HG03342 (cell line): ENCODE results near the gene FILIP1L.

Source experiments
- ATAC-seq: cut with Tn5 transposase; IDR thresholded peaks from one replicate; pipeline ENCODE4 v1.9.1; 2021; ENCODE audit warnings: mild to moderate bottlenecking, moderate library complexity; ENCODE audit not compliant: unreplicated experiment

Gene FILIP1L

DNA sequence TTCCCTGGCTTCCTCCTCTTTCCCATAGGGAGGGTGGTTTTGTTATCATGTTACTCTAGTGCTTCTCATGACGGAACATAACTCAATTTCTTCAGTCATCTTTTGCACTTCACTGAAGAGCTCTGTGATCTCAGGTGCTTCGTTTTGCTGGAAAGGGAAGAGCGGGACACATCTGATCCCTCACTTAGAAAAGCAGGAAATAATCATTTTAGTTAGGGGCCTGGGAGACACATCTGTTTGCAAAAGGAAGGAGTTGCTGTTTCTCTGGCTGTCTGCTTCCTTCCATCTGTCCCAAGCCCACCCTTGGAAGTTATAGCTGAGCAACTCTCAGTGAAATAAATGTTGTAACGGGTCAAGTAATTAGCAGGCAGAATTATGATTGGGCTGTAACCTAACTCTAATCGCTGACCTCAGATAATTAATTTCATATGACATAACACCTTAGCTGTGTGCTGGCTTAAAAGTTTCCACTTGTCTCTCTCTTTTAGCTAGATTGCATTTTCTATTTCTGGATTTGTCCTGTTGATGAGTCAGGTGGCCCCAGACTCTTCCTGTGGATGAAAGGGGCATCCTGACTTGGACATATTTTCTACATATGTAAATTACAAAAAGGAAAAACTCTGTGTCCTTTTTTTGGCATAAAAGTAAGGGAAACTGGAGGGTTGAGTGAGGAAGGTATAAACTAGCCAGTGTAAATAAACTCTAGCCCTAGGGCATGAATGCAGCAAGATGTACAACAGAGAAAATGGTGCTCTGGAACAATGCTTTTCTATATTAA is 11.0 kb upstream of the FILIP1L start:
- ATAC-seq, result no peak

DNA sequence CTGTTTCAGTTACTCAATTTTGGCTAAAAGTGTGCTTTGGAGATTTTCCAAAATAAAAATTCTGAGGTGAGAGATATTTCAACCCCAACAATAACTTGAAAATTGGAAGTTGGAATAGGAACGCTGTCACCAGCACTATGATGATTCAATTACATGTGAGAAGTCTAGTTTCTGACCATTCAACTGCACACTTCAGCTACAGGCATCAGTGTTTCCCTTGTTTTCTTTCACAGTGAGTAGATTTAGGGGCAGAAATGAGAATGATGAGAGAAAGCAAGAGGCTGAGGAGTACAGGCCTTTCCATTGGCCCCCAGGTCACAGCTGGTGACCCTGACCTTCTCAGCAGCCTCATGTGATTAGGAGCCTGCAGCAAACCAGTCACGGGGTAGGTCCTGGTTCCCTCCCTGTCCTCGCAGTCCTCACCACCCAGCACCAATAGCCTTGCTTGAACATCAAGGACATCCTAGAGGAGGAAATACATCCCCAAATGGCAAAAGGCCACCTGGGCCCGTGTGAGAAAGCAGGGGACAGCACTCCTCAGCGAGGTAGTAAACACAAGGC is 10.0 kb upstream of the FILIP1L start:
- no peak for ATAC-seq

DNA sequence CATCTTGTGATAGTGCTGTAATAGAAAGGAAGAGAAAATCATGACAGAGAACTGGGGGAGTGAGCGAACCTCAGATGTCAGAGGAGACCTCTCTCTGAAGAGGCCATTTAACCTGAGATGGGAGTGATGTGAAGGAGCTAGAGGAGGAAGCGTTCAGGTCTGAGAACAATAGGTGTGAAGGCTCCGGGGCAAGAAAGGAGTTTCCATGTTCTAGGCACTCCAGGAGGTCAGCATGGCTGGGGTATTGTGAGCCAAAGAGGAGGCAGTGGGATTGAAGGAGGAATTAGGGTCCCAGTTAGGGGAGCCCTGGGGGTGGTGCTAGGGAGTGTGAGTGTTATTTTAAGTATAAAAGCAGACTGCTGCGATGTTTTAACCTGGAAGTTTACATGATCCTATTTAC is 8.8 kb upstream of the FILIP1L start:
- no peak for ATAC-seq

DNA sequence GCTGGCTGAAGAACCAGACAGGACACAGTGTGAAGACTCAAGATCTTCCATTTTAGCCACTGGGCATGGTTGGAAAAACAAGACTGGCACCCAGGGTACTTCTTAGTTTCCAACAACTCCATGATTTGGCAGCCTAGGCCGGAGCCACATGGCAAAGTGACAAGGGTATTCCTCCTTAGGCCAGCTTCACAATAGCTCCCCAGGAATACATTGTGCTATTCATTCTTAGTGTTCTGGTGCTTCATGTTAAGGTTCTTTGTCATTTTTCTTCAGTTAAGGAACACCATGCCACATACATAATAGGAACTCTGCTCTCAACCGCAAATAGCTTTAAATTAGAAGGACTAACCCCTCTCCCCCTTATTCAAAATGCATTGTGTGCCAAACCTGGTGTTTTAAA is 8.0 kb upstream of the FILIP1L start:
- no peak for ATAC-seq

DNA sequence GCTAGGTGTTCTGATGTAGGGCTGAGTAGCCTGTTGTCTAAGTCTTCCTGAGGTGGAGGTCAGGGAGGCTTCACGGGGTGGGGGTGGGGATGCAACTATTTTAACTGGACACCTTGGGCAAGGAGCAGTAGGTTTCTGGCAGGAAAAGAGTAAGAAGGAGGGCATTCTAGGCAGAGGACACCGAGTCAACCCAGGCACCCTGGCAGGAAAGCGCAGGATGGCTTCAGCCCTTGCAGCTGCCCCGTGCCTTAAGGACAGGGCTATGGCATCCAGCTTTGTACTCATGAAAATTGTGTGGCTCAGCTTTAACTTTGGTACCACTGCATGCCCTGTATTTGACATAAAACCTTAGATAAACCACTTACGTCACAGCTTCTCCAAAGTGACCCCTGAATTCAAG is 6.4 kb upstream of the FILIP1L start:
- no peak for ATAC-seq

DNA sequence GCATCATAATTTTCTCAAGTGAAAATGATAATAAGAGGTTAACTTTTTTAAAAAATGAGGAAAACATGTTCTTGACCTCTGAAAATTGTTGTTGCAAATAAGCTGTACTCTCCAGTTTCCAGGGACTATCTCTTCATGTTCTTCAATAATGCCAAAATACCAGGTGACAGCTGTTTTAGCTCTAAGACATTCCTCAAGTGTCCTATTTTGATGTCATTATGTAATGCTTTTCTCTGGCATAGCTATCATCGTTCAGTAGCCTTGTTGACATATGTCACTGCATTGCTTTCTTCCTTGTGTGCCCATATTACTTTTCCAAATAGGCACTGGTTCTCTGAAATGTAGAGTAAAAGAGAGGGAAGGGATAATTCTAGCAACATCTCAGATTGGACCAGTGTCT is 5.7 kb upstream of the FILIP1L start:
- ATAC-seq, result no peak

GRCh38 chr3:100117093-100117492 is 2.8 kb upstream of the FILIP1L start:
- ATAC-seq, result no peak

DNA sequence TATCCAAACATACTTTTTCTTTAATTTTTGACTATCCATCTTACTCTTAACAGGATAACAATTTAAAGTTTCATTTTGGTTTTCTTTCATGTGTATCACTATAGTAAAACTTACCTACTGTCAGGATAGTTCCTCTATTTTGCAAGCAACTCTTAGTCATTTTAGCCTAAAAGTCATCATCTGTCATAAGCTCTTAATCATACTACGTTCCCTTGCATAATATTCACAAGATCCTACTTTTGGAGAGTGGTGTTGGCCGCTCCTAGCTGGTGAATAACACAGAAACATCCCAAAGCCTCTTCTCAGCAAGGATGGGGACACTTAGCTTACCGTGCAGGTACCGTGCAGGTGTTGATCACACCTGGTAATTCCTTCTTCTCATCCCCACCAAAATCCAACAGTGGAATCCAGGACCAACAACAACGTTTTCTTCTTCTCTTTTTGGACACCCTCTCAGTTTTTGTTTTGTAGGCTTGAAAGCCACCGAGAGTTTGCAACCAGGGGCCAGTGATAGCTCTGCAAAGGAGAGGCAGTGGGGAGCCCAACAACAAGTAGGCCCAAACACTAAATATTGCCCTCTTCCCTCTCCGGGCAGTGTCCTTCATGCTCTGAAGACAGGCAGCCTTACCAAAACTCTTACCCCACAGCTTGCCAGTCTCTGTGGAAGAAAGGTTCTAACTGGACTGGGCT is 433 bp downstream of the FILIP1L start:
- ATAC-seq, result no peak

GRCh38 chr3:100111728-100112127 is 2.6 kb downstream of the FILIP1L start:
- ATAC-seq, result no peak

- ATAC-seq, result no peak
Observed at GRCh38 chr3:100110162-100110561, 4.1 kb downstream of the FILIP1L start.

DNA sequence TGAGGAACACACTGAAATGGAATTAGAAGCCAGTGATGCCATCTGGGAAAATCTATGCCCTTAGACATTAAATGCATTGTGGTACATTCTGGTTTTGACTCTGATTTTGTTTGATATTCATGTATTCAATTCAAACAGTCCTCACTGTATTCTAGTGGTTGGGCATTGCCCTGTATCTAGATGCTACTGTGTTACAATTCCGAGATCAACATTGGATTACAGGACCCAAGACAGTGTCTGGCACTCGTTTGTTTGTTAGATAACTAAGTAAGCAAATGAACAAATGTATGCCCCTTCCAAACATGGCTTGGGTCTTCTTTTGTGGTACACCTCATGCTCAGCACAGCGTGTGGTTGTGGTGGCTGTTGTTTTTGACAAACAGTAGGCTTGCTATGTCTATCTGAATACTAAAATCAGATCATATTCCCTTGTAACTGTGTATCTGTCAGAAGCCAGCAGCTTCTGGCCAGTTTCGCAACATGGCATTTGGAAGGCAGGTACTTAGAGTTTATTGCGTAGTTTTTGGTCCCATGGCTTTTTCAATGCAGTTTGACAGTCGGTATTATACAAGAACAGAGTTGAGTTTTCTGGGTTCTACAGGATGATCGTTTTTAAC is 5.7 kb downstream of the FILIP1L start:
- ATAC-seq, result no peak

DNA sequence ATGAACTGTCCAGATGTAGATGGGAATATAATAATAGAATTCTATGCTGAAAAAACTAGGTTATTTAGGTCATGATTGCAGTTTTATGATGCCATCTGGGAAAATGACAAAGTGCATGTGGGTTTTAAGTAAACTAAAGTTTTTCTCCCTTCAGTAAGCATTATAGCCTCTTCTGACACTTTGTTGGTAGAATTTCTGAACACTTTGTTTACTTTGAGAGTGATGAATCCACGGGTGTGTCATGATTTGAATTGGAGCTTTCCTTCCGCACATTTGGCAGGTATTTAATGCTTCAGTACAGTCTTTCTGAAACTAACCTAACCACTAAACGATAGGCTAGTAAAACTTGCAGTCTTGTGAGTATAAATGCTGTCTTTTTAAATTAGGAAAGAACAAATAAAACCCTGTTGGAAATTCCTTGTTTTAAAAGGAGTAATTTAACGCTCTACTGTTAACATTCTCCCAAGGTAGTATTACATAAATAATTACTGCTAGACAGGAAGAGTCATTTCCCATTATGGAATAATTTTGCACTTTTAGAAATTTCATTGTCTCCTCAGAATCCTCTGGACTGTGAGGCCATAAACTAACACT is 7.0 kb downstream of the FILIP1L start:
- no peak for ATAC-seq

- ATAC-seq, result no peak
Observed at GRCh38 chr3:100106531-100107141, 7.7 kb downstream of the FILIP1L start.

DNA sequence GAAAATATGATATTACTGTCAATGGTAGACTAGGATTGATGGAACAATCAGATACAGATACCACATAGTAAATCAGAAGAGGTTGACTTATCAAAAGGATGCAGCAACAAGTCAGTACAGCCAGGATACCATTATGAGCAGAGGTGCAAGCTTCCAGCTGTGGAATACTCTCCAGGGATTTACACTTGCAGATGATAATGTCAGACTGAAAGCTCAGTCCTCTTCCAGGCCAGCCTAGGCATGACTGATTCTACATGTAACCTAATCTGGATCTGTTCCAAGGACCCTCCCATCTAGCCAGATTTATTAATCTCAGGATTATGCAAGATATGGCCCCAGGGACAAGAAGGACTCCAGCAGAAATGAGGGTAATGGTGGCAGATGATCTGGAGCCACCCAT is 8.2 kb downstream of the FILIP1L start:
- ATAC-seq, result no peak

DNA sequence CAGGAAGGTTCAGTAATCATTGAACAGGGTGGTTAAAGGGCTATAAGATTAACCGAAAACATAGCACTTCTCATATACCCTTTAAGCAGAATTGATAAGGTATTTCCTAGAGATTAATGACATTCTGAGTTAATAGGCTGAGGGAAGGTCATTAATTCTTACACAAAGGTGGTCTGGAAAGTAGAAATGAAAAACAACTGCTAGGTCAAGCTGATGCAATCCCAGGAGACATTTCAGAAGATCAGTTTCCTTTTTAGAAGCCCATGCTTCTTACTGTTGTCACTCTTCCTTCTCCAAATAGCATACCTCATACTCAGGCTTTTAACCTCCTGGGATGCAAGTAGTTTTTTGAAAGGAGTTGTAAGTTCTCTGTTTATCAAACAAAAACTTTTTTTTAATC is 8.8 kb downstream of the FILIP1L start:
- peak; percentile 30 for ATAC-seq

DNA sequence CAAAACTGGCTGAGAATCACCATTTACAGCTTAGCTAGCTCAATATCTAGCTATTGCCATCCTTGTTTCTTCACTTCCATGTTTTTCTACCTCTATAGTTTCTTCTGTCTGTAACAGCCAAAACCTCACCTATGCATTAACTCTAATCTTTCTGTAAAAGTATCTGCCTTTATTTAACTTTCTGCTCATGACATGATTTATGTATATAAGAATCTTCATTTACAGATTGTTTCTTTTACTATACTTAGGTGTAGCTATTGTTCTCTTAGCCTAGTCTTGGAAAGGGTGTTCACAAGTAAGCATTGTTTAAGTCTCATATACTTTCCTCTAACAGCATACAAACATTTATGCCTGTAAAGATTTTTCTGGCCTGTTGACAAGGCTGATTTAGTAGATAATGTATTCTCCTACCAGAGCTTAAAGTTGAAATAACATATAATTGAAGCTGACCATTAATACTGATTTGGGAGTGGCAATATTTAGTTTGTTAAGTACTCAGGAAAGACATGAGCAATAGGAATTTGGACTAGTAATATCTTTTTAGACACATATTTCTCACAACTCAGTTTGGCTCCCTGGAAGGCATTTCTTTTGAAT is 9.4 kb downstream of the FILIP1L start:
- no peak for ATAC-seq

GRCh38 chr3:100104442-100104798 is 9.9 kb downstream of the FILIP1L start:
- ATAC-seq, result peak; percentile 37

- ATAC-seq, result peak; percentile 84
Observed at GRCh38 chr3:100103558-100104441, 10.5 kb downstream of the FILIP1L start.

DNA sequence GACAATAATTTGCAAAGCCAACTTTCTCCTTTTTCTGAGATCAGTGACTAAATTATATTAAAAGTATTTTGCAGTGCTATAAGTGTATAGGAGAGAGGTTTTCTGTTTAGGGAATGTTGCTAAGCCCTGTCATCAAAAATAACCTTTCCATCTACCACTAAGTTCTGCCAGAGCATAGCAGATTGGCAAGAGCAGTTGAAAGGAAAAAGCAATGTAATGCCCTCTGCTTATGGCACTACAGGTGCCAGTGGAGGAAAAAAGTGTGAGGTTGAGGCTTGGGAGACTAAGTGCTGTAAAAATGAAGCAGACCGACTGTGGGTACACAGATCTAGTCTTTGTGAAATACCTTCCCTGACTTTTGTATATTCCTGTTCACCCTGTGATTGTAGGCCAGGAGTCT is 11.5 kb downstream of the FILIP1L start:
- no peak for ATAC-seq

DNA sequence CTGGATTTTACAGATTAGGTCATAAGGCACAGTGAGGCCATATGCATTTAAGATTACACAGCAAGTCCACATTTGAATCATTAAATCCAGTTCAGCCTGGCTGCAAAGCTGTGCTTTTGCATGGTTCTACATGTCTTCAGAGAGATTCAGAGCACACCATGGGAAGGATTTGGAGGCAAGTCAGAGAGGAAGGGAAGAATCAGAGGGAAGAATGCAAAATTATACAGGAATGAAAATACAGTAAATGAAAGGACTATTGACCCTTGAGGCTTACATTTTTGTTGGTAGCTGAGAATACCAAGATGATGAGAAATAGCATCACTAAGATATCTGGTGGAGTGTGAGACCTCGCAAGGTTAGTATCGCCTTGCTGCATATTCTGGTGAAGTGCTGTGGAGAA is 13.9 kb downstream of the FILIP1L start:
- ATAC-seq, result no peak
